NCI-H1048 (cell line): Measurements from ENCODE around the gene KCNQ1.

Experiments
- DNase-seq: peaks from one replicate; lab custom pipeline; 2025; lab: John Stamatoyannopoulos, UW

The KCNQ1 gene

DNA sequence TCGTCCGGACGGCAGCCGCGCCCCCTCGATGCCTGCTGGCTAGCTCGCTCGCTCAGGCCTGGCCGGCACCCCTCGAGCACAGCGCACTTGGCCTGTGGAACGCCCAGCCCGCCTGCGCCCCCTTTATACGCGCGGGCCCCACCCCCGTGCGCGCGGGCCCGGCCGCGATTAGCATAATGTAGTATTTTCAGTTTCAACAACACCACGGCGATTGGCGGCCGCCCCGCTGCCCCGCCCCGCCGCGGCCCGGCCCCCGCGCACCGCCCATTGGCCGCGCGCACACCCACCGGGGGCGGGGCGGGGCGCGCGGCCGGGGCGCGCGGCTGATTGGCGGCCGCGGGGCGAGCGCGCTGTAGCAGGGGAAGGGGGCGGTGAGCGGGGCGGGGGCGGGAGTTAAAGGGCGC, 440.9 kb downstream of the KCNQ1 start, which contains the start of gene CDKN1C:
CDKN1C (minus strand) TSS at position 98 of the 404 bp plus-strand sequence. CDS start 319 bp downstream, outside the sequence.
- DNase-seq, result peak; percentile 65

DNA sequence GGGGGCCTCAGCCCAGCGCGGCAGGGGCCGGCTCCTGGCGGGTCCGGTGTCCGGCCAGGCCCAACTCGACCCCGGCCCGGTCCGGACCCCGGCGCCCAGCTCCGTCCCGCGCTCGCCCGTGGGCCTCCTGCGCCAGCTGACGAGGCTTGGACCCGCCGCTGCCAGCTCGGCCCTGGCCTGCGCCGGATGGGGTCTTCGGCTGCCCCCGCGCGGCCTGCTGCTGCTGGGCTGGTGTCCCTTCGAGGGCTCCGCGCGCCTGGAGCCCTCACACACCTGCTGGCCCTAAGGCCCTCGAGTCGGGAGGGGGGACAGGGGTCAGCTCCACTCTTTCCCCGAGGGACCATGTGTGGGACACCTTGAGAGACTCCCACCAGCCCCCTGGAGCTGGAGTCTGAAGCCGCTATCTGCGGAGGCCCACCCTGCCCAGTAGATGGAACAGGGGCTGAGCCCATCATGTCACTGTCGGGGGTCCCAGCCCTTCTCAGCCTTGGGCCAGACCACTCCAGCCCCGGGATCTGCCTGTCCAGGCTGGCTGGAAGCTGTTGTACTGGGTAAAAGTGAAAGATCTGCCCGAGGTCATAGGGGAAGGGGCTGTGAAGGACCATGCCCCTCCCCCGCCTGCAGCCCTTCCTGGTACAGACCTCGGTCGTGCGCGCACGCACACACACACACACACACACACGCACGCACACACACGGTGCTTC, 441.5 kb downstream of the KCNQ1 start:
- DNase-seq, result no peak

DNA sequence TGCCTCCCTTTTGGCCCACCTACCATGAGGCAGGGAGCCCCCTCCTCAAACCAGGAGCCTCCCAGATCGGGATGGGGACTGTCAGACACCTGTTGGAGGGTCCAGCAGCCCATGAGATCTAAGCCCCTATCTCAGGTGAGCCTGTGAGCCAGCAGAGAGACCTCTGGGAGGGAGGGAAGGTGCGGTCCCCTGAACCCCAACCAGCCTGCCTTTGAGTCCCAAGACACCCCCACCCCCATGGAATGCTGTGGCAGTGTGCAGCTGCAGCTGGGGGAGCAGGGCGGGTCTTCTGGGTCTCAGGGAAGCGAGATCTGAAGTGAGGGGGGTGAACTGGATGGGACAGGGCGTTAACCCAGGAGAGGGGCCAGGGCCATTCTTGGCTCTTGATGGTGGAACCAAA, 442.1 kb downstream of the KCNQ1 start:
- DNase-seq, result no peak

DNA sequence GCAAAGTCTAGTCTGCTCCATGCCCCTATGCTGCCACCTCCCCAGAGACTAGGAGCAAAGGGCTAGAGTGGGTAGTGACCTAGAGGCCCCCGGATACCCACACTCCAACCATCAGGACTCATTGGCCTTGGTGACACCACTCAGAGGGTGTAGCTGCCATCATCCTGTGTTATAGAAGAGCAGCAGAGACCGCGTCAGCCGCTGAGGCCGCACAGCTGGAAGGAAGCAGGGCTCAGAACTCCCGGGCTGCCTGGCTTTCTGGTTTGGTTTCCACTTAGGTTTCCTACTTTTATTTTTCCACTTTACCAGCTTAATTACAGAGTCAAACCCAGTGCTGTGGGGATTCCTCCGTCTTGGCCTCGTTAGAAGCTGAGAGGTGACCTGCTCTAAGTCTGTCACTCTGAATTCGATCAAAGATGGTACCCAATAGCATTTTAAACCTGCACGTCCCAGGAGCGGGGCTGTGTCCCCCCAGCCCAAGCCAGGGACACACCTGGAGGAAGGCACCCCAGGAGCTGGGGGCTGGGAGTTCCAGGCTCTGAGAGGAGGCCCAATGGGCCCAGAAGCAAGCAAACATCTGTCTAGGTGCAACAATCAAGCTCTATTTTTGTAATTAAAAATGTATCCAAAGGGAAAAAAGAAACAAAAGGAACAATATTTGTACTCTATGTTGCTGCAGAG, 442.8 kb downstream of the KCNQ1 start:
- DNase-seq, result no peak

DNA sequence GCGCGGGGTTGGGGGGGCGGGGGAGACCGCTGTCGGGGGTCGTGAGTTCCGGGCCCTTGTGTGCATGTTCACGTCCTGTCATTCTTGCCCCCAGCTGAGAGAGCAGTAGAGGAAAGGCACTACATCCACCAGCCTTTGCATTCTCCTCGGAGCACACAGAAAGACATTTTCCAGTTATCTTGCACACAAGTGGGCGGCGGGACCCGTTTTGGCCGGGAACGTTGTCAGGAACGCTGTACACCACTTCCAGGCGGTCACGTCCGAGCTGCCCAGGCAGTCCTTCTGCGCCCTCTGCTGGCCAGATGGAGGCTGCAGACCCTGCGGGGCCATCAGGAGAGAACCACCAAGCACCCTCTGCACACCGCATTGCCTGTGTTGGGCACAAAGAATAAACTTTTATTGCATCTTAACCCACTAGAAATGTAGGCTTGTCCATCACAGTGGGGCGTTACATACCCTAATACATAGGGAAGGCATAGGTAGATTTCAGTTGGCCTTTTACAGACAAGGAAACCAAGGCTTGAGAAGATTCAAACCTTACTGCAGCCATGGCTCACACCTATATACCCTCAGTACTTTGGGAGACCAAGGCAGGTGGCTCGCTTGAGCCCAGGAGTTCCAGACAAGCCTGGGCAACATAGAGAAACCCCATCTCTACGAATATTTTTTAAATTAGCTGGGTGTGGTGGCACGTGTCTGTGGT, 443.6 kb downstream of the KCNQ1 start:
- DNase-seq, result peak; percentile 47

DNA sequence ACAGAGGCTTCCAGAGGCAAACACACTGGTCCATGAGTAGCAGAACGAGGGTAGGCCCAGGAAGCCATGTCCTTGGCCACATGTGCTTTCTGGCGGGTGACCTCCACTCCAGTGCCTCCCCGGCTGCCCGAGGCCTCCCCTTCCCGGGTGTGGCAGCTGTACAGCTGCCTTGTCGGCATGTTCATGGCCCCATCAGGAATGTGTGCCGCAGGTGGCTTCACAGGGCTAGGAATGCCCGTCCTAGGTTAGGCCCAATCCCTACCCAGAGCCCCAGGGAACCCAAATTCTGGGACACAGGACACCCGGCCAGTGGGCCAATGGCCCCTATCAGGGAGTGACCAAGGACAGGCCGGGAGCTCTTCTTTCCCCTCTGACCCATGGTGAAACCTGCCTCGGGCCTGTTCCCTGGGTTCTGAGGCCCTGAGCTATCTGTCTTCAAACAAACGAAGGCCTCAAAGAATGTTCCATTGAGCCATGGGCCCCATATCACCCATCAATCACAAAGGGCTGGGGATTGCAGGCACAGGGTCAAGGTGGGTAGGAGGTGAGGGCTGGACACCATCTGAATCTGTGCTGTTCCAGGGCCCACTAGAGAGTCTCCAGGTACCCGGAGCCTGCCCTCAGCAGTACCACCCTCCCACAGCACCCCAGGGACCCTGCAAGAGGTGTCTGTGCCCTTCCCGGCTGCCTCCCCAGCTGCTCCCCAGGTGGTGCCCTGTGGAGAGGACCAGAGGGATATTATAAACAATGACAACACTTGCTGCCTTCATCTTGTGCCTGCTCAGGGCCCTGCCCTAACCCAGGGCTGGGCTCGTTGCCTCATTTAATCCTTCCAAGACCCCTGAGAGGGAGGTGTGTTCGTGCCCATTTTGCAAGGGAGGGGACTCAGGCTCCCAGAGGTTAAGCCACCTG, 444.8 kb downstream of the KCNQ1 start:
- DNase-seq, result no peak

DNA sequence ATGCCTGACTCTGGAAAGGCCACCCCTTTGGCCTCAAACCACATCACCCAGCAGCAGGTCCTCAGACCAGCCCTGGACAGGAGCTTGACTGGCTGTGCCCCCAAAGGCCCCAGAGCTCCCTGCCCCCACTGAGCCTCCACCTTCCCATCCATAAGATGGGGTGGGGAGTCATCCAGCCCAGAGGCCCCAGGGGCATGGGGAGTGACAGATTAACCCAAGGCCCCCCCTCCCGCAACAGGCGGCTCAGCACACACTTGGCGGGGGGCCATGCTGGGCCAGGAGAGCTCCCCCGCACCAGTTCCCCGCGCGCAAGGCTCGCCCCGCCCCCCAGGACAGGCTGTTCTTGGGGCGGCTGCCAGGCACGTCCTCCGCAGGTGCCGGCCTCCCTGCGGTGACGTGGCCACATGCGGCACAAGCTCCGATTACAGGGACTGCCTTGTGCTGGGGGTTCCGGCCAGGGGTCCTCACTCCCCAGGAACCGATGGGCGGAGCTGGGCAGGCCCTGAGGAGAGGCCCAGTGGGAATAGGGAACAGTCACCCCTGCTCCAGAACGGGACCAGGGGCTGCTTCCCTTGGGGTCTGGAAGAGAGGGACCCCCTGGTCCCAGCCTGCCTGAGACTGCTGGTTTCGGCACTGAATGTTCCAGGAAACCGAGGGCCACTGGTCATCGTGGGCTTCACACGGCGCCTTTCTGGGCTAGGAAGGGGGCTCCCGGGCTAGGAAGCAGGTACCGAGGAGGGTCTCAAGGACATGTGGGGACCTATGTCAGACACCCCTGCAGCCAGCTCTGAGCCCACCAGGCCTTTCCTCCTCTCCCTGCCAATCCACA, 445.9 kb downstream of the KCNQ1 start:
- DNase-seq, result no peak

DNA sequence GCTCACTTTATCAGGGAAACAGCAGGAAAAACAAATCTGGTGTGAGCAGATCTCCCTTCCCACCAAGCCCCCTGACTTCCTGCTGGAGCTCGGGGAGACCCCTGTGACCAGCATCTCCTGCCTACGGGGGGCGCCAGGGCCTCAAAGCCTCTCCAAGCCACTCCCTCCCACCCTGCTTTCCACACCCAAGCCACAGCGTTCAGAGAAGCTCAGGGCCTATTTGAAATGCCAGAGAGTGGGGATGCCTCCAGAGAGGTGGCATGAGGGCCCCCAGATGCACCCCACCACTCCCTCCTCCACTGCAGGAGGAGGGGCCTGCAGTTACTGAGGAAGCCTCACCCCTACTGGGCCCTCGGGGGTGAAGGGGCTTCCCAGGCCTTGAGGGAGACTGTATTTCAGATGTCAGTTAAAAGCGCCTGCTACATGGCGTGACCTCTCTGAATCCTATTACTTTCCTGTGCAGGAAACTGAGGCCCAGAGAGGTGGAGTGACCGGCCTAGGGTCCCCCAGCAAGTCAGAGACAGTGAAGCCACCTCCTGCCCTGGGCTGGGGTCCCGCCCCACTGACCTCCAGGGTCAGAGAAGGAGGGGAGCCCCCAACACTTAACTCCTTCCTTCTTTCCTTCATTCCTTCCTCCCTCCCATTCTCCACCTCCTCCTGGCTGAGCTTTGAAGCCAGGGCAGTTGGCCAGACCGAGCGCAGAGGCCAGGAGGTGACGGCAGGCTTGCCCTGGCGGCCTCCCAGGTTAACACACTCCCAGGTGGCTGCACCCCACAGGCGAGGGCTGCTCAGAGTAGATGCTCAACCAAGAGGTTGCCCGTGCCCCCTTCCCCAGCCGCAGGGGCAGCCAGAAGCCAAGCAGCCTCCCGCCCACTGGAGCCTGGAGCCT, 446.8 kb downstream of the KCNQ1 start:
- DNase-seq, result no peak

DNA sequence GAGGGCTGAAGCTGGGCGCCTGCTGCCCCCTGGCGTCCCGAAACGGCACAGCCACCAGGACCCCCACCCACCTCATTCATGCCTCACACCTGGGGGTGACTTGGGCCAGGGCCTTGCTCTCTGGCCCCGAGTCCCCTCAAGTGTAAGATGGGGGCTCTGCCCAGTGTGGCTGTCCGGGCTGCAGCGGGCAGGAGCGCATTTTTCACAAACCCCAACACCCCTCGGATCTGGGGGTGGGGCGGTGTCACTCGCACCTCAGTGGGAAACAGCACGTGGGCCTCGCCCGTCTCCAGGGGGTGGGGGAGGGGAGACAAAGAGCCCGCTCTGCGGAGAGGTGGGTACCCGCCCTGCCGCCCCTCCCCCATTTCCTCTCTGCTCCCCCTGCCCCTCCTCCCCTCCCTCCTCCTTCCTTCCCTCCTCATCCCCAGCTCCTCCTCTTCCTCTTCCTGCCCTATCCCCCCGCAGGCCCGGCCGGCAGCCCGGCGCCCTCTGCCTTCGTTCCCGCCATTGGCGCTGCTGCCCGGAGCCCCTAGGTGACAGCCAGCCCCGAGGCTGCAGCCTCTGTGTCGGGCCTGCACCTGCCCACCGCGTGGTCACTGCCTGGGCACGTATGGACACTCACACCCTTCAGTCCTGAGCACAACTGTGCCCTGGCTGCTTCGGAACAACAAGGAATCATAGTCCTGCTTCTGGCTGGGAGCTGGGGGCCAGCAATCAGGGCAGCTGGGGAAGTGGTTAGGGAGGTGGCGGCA, 447.6 kb downstream of the KCNQ1 start:
- DNase-seq, result no peak

DNA sequence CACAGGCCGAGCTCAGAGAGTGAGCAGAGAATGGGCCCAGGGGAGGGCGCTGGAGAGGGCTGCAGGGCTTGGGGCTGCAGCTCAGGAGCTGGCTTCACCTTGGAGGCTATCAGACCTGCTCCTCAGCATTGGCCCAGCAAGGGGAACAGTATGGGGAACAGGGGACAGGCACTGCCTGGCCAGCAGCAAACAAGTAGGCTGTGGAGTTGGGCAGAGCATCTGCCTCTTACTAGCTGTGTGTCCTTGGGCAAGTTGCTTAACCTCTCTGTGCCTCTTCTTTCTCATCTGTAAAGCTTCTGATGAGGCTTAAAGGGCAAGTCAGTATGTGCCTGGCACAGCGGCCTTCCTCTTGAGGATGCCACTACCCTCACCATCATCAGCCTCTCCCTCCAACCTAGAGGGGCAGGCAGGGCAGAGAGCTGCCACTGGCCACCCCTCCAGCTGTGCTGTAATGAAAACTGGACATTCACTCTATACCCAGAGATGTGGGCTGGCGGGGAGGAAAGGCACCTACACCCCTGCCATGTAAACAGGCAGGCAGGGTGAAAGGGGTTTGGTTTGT, 448.2 kb downstream of the KCNQ1 start:
- no peak for DNase-seq

DNA sequence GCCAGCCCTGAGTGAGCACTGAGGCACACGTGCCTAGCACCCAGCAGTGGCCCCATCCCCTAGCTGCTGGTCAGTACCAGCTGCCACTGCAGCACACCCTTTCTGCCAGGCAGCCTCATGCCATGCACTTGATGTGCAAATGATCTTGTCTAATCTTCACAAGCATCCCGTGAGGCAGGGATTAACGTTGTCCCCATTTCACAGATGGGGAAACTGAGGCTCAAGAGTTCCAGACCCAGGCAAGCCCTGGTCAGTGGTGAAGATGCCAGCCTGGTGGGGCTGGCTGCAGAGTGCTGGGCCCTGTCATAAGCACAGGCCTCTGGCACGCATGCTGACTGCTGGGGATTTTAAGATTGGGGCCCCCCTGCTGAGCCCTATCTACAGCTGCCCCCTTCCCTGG, 449.1 kb downstream of the KCNQ1 start:
- DNase-seq, result no peak

DNA sequence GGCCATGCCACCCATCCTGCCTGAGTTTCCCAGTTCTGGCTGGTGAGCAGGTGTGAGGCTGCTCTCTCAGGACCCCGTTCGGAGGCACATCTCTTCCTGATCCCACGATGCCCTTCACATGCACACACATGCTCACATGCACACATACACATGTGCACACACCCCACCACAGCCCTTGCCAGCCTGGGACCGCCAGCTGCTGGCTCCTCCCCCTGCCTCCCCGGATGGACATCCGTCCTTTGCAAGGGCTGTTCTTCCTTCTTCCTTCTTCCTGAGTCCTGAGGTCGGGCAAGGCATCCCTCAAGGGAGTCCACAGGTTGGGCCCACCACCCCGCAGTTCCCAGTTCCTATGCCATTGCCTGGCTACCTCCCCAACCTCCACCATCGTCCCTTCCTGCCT, 451.2 kb downstream of the KCNQ1 start:
- no peak for DNase-seq

DNA sequence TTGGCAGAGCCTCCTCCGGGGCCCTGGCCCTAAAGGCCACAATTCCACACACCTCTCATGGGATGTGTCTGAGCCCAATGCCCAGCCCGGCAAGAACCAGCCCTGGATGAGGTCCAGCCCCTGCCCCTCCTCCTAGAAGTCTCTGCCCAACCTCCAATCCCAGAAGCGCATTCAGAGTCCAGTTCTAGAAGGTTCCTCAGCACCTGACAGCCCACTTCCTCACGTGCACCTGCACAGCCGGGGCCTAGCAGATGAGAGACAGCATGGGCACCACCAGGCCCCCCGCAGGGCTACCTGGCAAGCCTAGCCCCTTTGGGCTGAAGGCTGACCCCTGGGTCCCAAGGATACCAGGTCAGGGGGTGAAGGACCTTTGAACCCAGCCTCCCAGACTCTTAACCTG, 452.2 kb downstream of the KCNQ1 start:
- no peak for DNase-seq

DNA sequence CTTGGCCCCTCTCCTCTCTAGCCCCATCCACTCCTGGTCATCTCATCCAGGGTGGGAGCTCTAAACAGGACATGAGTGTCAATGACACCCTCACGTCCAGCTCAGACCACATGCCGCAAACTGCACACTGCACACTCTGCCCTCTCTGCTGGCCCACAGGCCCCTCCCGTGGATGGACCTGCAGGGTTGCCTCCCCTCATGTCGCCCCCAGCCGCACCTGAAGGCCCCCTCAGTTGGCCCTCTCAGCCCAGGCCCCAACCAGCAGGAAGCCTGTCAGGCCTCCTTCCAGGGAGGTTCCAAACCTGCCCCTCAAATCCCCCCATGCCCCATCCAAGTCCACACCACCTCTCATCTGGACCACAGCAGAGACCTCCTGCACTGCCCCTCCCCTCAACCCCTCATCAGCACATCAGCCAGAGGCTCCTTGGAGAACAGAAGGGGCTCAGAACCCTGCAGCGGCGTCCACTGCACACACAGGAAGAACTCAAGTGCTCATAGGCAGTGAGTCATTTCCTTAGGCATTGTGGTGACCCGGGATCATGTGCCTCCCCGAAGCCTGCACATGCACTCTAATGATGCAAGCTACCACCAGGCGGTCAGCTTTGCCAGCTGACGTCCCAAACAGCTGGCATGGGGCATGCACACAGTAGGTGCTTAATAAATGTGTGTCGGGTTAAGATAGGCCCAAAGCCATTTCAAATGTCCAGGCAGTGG, 453.7 kb downstream of the KCNQ1 start:
- DNase-seq, result no peak
